H9 (cell line): Measurements from ENCODE around the gene HVCN1. TPM values are rescaled to one million over a fixed set of nuclear protein-coding genes. Genes with fewer than 3 reads are reported as not detected.

Experiments
- DNase-seq: peaks from one replicate; pipeline ENCODE4 v3.0.0-alpha.2; 2017
- H2AFZ ChIP-seq: one replicate; pipeline ENCODE4 v1.6.1; 2013; ENCODE audit warnings: mild to moderate bottlenecking, low read length, control low read depth, moderate library complexity
- H2AK5ac ChIP-seq: 2 replicates; pipeline ENCODE4 v1.6.1; 2013; ENCODE audit warnings: low read length, control low read depth, mixed read lengths; ENCODE audit not compliant: insufficient read length
- H2BK120ac ChIP-seq: one replicate; pipeline ENCODE4 v1.6.1; 2013; ENCODE audit warnings: low read depth, mild to moderate bottlenecking, low read length, control low read depth, inconsistent platforms; ENCODE audit not compliant: poor library complexity, severe bottlenecking
- H2BK12ac ChIP-seq: 2 replicates; pipeline ENCODE4 v1.6.1; 2013; ENCODE audit warnings: low read length, control low read depth, mixed read lengths, low read depth; ENCODE audit not compliant: insufficient read length
- H2BK15ac ChIP-seq: 2 replicates; pipeline ENCODE4 v1.6.1; 2013; ENCODE audit warnings: low read depth, low read length, control low read depth
- H2BK20ac ChIP-seq: one replicate; pipeline ENCODE4 v1.6.1; 2013; ENCODE audit warnings: low read depth, mild to moderate bottlenecking, low read length, control low read depth, inconsistent platforms; ENCODE audit not compliant: poor library complexity, severe bottlenecking
- H2BK5ac ChIP-seq: 2 replicates; pipeline ENCODE4 v1.6.1; 2013; ENCODE audit warnings: low read length, control low read depth, mixed read lengths; ENCODE audit not compliant: insufficient read length
- H3K14ac ChIP-seq: 2 replicates; pipeline ENCODE4 v1.6.1; 2013; ENCODE audit warnings: low read length, control low read depth; ENCODE audit not compliant: insufficient read depth
- H3K18ac ChIP-seq: 2 replicates; pipeline ENCODE4 v1.6.1; 2013; ENCODE audit warnings: low read depth, mild to moderate bottlenecking, mixed read lengths, low read length, control low read depth; ENCODE audit not compliant: insufficient read length
- H3K23ac ChIP-seq: 2 replicates; pipeline ENCODE4 v1.6.1; 2013; ENCODE audit warnings: low read length, control low read depth, mixed read lengths, low read depth; ENCODE audit not compliant: insufficient read length
- H3K23me2 ChIP-seq: 2 replicates; pipeline ENCODE4 v1.6.1; 2013; ENCODE audit warnings: low read depth, mild to moderate bottlenecking, mixed read lengths, low read length, control low read depth; ENCODE audit not compliant: insufficient read length, poor library complexity, severe bottlenecking
- H3K27ac ChIP-seq: 2 replicates; pipeline ENCODE4 v1.5.1; 2013; ENCODE audit warnings: low read length, control low read depth, mixed read lengths, low read depth; ENCODE audit not compliant: insufficient read length
- H3K27me3 ChIP-seq: 2 replicates; pipeline ENCODE4 v1.6.1; 2013; ENCODE audit warnings: low read length, control low read depth, inconsistent platforms; ENCODE audit not compliant: insufficient read depth
- H3K4ac ChIP-seq: 2 replicates; pipeline ENCODE4 v1.6.1; 2013; ENCODE audit warnings: low read depth, mild to moderate bottlenecking, control low read depth, inconsistent platforms, low read length, moderate library complexity
- H3K4me1 ChIP-seq: 2 replicates; pipeline ENCODE4 v1.6.1; 2013; ENCODE audit warnings: low read length, control low read depth, inconsistent platforms; ENCODE audit not compliant: insufficient read depth
- H3K4me2 ChIP-seq: 2 replicates; pipeline ENCODE4 v1.6.1; 2013; ENCODE audit warnings: low read length, control low read depth, mixed read lengths; ENCODE audit not compliant: insufficient read length, insufficient read depth
- H3K56ac ChIP-seq: 2 replicates; pipeline ENCODE4 v1.6.1; 2013; ENCODE audit warnings: low read depth, mild to moderate bottlenecking, mixed read lengths, low read length, control low read depth; ENCODE audit not compliant: insufficient read length
- H3K79me1 ChIP-seq: 2 replicates; pipeline ENCODE4 v1.6.1; 2013; ENCODE audit warnings: low read depth, mild to moderate bottlenecking, moderate library complexity, low read length, control low read depth, inconsistent platforms; ENCODE audit not compliant: insufficient read depth, poor library complexity, severe bottlenecking
- H3K79me2 ChIP-seq: 2 replicates; pipeline ENCODE4 v1.6.1; 2013; ENCODE audit warnings: low read length, control low read depth, inconsistent platforms; ENCODE audit not compliant: insufficient read depth
- H3K9ac ChIP-seq: 2 replicates; pipeline ENCODE4 v1.6.1; 2013; ENCODE audit warnings: low read length, control low read depth, mixed read lengths; ENCODE audit not compliant: insufficient read length; ENCODE audit errors: extremely low read depth
- H3K9me3 ChIP-seq: one replicate; pipeline ENCODE4 v1.6.1; 2013; ENCODE audit warnings: low read depth, low read length, inconsistent platforms; ENCODE audit not compliant: control insufficient read depth
- H3T11ph ChIP-seq: one replicate; pipeline ENCODE4 v1.6.1; 2013; ENCODE audit warnings: mild to moderate bottlenecking, low read length, control low read depth, inconsistent platforms
- H4K20me1 ChIP-seq: one replicate; pipeline ENCODE4 v1.6.1; 2013; ENCODE audit not compliant: control insufficient read depth, insufficient read length, insufficient read depth
- H4K5ac ChIP-seq: 2 replicates; pipeline ENCODE4 v1.6.1; 2013; ENCODE audit warnings: low read depth, mild to moderate bottlenecking, mixed read lengths, low read length, control low read depth; ENCODE audit not compliant: insufficient read length
- H4K8ac ChIP-seq: replicated peaks from 2 replicates; pipeline ENCODE4 v1.6.1; 2013; ENCODE audit warnings: low read length, control low read depth, mixed read lengths, low read depth; ENCODE audit not compliant: insufficient read length
- H4K91ac ChIP-seq: 2 replicates; pipeline ENCODE4 v1.6.1; 2013; ENCODE audit warnings: low read depth, mild to moderate bottlenecking, moderate library complexity, mixed read lengths, low read length, control low read depth; ENCODE audit not compliant: insufficient read length
- H3K27ac Mint-ChIP-seq, 3 experiments: 2 replicates in 2 of 3; 3 replicates in 1 of 3; pipeline ENCODE4 v1.8.0; 2020 to 2021; ENCODE audit warnings: mixed read lengths in 3 of 3, mild to moderate bottlenecking in 1 of 3, moderate library complexity in 1 of 3
- H3K27me3 Mint-ChIP-seq: 2 replicates; pipeline ENCODE4 v1.8.0; 2021; ENCODE audit warnings: low read depth, mild to moderate bottlenecking, moderate library complexity, mixed read lengths
- H3K36me3 Mint-ChIP-seq, 3 experiments: 2 replicates in 2 of 3; 3 replicates in 1 of 3; pipeline ENCODE4 v1.8.0; 2020 to 2021; ENCODE audit warnings: low read depth in 3 of 3, mixed read lengths in 3 of 3; ENCODE audit not compliant: insufficient read depth in 1 of 3
- H3K4me1 Mint-ChIP-seq, 2 experiments: 2 replicates each; pipeline ENCODE4 v1.8.0; 2020; ENCODE audit warnings: mixed read lengths in 2 of 2
- H3K4me3 Mint-ChIP-seq, 2 experiments: 2 replicates in 1 of 2; 3 replicates in 1 of 2; pipeline ENCODE4 v1.8.0; 2020 to 2021; ENCODE audit warnings: mild to moderate bottlenecking in 2 of 2, mixed read lengths in 2 of 2, moderate library complexity in 1 of 2
- H3K9me3 Mint-ChIP-seq, 2 experiments: 2 replicates in 1 of 2; 3 replicates in 1 of 2; pipeline ENCODE4 v1.8.0; 2020; ENCODE audit warnings: mild to moderate bottlenecking in 2 of 2, mixed read lengths in 2 of 2, moderate library complexity in 1 of 2
- CTCF ChIP-seq: fragments of 200-600 bp; sonication (generic); conservative IDR thresholded peaks from 3 replicates; pipeline ENCODE4 v1.8.0; 2021; ENCODE audit warnings: antibody characterized with exemption, mild to moderate bottlenecking
- WGBS: extraction: QIAGEN DNeasy Blood & Tissue Kit; methylation state at CpG from one replicate; pipeline ENCODE4 v1.1.7; 2013; ENCODE audit warnings: missing lambda C conversion rate, low lambda C conversion rate, mixed read lengths; ENCODE audit not compliant: insufficient read length; ENCODE audit errors: extremely low coverage; 5-methylcytosine and 5-hydroxymethylcytosine counted together
- long read RNA-seq: library from polyadenylated mRNA; unstranded; transcript quantifications from one replicate; pipeline ENCODE4 v2.0.0, GENCODE V29; 2020
- total RNA-seq: library from RNA; stranded (reverse); gene quantifications from 2 replicates; pipeline ENCODE4 v1.2.1, GENCODE V29; 2021

The HVCN1 gene
- total RNA-seq = 5.2 and 5.5 TPM in 2 replicates
- long read RNA-seq, transcript HVCN1-201 (8 exons, 1,634 nt) = major isoform, 38 of 50 reads
- long read RNA-seq, partial matches to known transcripts = 4 of 50 reads
- long read RNA-seq, other reads (novel, unspliced or antisense) = 8 of 50 reads

DNA sequence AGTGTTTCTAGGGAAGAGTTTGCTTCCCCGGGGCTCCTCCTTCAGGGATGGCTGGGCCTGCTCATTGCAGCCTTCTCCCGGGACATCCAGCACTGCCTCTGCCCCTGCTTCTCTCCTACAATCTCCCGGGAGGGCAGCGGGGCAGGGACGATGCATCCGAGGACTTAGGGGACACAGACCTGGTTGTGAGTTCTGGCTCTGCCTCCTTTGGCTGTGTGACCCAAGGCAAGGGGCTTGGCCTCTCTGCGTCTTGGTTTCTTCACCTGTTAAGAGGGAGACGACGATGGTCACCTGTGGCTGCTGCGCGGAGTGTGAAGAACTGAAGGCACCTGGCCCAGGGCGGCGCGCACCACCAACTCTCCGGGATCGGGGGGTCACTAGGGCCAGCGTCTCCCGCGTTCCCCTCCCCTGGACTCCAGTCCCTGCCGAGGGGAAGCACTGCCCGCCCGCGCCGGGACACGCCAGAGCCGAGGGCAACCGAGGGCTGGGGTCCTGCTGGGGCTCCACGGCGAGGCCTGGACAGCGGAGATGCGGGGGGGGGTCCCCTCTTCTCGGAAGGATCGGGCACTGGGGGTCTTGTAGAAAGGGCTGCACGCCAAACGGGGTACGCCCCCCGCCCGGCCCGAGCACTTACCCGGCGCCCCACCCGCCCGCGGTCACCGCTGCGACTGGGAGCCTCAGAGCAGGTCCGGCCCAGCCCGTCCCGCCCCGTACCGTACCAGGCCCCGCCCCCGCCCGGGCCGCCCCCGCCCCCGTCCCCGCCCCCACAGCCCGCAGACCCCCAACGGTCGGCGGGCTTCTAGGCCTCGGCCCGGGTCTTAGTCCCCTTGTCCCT lies at the start of gene HVCN1:
HVCN1 (minus strand) TSS at position 670 of the 835 bp plus-strand sequence. CDS start 5,870 bp downstream, outside the sequence.
- Histone ChIP-seq H3T11ph (no peak within 1 kb of the TSS), H4K20me1 (no peaks in the 10 kb centered on the region), H3K4me1 (no peaks in the 10 kb centered on the region), H3K79me1 (no peaks in the 10 kb centered on the region), H3K9ac (peak within 1 kb of the TSS; percentile 48), H2AFZ (no peak within 1 kb of the TSS), H2BK20ac (no peak within 1 kb of the TSS), H2BK5ac (no peak within 1 kb of the TSS), H3K4ac (no peak within 1 kb of the TSS), H3K23me2 (peaks cover 9% of the 10 kb centered on the region), H3K14ac (peak within 1 kb of the TSS; percentile 17), H3K9me3 (no peaks in the 10 kb centered on the region), H3K18ac (peak within 1 kb of the TSS; percentile 91), H4K91ac (no peak within 1 kb of the TSS), H2AK5ac (no peak within 1 kb of the TSS), H3K56ac (no peak within 1 kb of the TSS), H3K4me2 (peak within 1 kb of the TSS; percentile 22), H2BK15ac (no peak within 1 kb of the TSS), H3K79me2 (no peaks in the 10 kb centered on the region), H3K23ac (no peak within 1 kb of the TSS), H3K27me3 (peaks cover 4% of the 10 kb centered on the region; the same call in 1 of the 2 replicates), H2BK12ac (no peak within 1 kb of the TSS), H2BK120ac (no peak within 1 kb of the TSS), H4K5ac (no peak within 1 kb of the TSS), H4K8ac (no peak within 1 kb of the TSS), H3K27ac (no peak within 1 kb of the TSS)
- TF ChIP-seq CTCF = no peak
- Mint-ChIP-seq H3K27ac (peak within 1 kb of the TSS; percentile 83 to 92 (median 87)), H3K36me3 (peaks cover 0 to 10% (median 0%) of the 10 kb centered on the region in 3 experiments; a peak in 5 of 7 replicates), H3K27me3 (peaks cover 31% of the 10 kb centered on the region), H3K9me3 (peaks cover 0 to 4% of the 10 kb centered on the region in 2 experiments; a peak in 2 of 5 replicates), H3K4me3 (peak within 1 kb of the TSS; percentile 79 to 88), H3K4me1 (peaks cover 12 to 25% of the 10 kb centered on the region in 2 experiments)
- peak; percentile 82 for DNase-seq
- no CpG with 5 or more reads among the region's 64 CpGs for WGBS
